IPS-11a (cell line): ENCODE results near the gene CIDEA.
A peak's percentile ranks its signal among the peaks of the same experiment; 100 is the strongest.
"Not testable (repeated sequence)": the region's sequence is repeated elsewhere in the genome, so short reads cannot be mapped to it uniquely, and the experiment has no call there.

Experiments
- H3K4me3 ChIP-seq: one replicate; pipeline ENCODE4 v1.5.1; 2013; ENCODE audit warnings: low read depth, low read length, control low read depth

Gene CIDEA

DNA sequence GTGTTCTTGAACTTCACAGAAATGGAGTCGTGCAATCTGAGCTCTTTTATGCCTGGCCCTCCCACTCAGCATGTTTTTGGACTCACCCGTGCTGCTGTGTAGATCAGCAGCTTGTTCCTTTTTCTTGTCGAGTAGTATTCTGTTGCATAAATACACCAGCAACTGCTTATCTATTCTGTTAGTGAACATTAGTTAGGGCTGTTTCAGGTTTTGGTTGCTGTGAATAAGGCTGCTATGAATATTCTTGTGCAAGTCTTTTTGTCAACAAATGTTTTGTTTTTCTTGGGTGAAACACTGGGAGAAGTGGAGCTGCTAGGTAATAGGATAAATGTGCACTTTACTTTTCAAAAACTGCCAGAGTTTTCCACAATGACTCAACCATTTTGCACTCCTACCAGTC, 15.3 kb upstream of the CIDEA start:
- no peak overlapping the region for H3K4me3 ChIP-seq

GRCh38 chr18:12239431-12239830, 14.7 kb upstream of the CIDEA start:
- no peak overlapping the region for H3K4me3 ChIP-seq

DNA sequence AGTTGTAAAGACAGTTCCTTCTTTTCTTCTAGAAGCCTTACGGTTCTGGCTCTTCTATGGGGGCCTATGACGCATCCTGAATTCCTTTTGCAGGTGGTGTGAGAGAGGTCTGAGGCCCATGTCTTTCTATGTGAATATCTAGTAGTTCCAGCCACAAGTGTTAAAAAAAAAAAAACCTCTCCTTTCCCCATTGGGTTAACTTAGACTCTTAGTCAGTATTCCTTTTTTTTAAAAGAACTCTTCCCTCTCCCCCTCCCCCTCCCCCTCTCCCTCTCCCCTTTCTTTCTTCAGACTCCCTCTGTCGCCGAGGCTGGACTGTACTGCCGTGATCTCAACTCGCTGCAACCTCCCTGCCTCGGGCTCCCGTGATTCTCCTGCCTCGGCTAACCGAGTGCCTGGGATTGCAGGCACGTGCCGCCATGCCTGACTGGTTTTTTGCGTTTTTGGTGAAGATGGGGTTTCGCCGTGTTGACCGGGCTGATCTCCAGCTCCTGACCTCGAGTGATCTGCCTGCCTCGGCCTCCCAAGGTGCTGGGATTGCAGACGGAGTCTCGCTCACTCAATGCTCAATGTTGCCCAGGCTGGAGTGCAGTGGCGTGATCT, 11.4 kb upstream of the CIDEA start:
- H3K4me3 ChIP-seq, result no peak overlapping the region

DNA sequence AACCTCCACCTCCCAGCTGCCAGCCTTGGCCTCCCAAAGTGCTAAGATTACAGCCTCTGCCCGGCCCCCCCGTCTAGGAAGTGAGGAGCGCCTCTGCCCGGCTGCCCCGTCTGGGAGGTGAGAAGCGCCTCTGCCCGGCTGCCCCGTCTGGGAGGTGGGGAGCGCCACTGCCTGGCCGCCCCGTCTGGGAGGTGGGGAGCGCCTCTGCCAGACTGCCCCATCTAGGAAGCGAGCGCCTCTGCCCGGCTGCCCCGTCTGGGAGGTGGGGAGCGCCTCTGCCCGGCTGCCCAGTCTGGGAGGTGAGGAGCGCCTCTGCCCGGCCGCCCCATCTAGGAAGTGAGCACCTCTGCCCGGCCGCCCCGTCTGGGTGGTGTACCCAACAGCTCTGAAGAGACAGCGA, 10.9 kb upstream of the CIDEA start:
- not testable (repeated sequence) for H3K4me3 ChIP-seq

GRCh38 chr18:12245793-12246135, 8.4 kb upstream of the CIDEA start:
- H3K4me3 ChIP-seq, result no peak overlapping the region

DNA sequence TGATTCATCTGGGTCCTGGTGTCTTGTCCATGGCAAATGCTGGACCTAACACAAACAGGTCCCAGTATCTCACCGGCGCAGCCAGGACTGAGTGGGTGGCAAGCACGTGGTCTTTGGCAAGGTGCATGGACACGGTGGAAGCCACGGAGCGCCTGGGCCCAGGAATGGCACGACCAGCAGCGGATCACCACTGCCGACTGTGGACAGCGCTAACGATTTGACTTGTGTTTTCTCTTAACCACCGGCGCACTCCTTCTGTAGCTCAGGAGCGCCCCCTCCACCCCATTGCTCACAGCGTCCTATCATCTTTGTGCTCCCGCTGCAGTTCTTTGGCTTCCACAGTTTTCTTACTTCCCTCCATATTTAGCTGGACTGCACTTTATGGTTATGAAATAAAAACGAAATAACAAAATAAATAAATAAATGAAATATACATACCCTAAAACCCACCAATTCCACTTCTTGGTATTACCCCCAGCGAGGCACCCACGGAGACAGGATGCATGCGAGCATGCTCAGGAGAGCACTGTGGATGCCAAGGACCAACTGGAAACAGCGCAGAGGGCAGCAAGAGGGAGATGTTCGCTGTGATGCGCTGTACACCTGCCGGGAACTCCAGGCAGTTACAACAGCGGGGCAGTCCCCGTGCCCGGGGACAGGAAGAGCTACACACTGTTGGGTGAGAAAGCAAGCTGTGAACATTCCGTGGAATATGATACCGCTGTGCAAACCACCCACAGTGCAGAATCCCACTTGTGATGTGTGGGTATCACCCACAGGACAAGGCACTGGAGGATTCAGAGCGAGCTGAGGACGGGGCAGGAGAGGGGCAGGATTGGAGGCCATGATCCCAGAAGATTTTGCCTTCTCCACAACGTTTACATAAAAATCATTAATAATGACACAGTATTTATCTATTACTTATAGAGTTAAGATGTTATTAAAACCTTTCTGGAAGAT, 7.0 kb upstream of the CIDEA start:
- no peak overlapping the region for H3K4me3 ChIP-seq

- no peak overlapping the region for H3K4me3 ChIP-seq
Measured at GRCh38 chr18:12247946-12248345, 6.2 kb upstream of the CIDEA start.

DNA sequence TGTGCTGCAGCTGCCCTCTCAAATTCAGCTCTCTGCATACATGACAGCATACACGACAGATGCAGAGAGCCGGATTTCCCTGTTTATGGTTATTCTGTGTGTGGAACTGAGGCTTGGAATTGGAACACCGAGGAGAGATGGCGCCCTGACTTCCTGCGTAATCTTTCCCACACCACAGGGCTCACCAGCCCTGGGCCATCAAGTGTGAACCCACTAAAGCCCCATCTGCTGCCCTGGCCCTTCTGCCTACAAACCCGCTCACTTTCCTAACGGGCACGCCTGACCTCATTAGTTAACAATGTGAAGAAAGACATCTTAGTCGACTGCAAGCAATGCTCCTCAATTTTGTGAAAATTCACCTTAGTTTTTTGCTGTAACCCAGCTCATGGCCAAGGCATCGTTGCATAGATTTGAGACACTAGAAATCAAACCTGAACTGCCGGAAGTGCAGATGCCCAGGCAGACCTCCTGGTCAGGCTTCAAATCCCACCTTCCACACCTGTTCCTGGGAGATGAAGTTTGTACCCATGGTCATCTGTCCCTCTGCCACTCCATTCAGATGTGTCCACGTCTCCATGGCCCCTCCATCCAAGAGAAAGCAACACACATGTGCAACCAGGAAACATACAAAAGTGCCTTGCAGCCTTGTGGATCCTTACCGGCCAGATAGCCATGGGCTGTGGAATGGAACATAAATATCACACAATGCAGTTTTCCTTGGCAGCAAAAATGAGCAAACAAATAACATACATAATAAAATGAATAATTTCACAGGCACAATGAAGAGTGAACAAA, 5.0 kb upstream of the CIDEA start:
- H3K4me3 ChIP-seq, result no peak overlapping the region

DNA sequence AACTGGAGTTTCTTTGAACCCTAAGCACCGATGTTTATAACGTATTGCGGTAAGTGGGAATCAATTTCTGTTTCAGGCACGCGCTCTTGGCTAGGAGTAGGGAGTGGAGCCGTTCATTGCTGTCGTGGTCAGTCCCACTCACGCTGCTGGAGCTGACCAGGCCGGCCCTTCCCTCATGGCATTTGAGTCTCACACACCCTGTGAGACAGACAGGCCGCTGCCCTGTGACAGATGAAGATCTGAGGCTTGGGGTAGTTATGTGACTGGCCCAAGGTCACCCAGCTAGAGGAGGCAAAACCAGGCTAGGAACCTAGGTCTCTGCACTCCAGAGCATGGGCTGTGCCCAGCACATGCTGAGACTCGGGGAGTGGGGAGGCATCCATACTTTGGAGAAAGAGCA, 2.9 kb upstream of the CIDEA start:
- no peak overlapping the region for H3K4me3 ChIP-seq

DNA sequence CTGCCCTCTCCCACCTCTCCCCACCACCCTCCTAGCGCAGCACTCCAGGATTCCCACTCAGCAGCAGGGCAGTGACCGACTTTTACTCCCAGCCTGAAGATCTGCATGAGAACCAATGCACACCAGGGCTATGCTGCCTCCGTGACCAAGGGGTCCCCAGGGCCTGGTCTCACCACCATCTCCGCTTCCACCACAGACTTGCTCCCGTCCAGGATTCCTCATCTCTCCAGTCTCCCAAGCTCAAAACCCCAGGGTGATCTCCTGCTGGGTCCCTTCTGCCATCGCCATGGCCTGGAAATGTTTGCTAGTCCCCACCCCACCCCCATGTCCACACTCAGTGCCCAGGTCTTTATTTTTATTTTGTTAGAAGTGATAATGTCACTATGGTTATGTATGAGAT, 2.1 kb upstream of the CIDEA start:
- H3K4me3 ChIP-seq, result no peak overlapping the region

GRCh38 chr18:12253027-12253426, 1.1 kb upstream of the CIDEA start:
- no peak overlapping the region for H3K4me3 ChIP-seq

- peak overlapping the region; percentile 33 for H3K4me3 ChIP-seq
Measured at GRCh38 chr18:12253663-12254135, 462 bp upstream of the CIDEA start.

GRCh38 chr18:12254820-12255511, 805 bp downstream of the CIDEA start:
- peak overlapping the region; percentile 33 for H3K4me3 ChIP-seq

- H3K4me3 ChIP-seq, result no peak overlapping the region
Measured at GRCh38 chr18:12255626-12256026, 1.5 kb downstream of the CIDEA start.

- no peak overlapping the region for H3K4me3 ChIP-seq
Measured at GRCh38 chr18:12256951-12257350, 2.8 kb downstream of the CIDEA start.

- H3K4me3 ChIP-seq, result no peak overlapping the region
Measured at GRCh38 chr18:12257996-12258718, 4.0 kb downstream of the CIDEA start.

- no peak overlapping the region for H3K4me3 ChIP-seq
Measured at GRCh38 chr18:12258719-12259705, 4.9 kb downstream of the CIDEA start.

DNA sequence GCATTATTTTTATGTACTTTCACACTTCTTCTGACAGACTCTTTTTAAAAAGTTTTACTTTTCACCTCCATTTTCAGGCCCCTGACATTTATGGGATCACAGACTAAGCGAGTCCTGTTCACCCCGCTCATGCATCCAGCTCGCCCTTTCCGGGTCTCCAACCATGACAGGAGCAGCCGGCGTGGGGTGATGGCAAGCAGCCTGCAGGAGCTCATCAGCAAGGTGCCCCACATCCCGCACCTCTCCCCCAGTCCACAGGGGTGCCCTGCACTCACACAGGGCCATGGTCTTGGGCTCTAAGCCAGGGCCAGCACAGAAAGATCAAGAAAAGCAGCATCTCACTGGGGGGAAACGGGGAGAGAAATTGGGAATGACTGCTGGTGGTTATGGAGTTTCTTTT, 8.6 kb downstream of the CIDEA start:
- no peak overlapping the region for H3K4me3 ChIP-seq

- H3K4me3 ChIP-seq, result no peak overlapping the region
Measured at GRCh38 chr18:12264864-12265263, 10.7 kb downstream of the CIDEA start.
